ENCODE measurements around the gene SEMA6A. TPM values are rescaled to one million over a fixed set of nuclear protein-coding genes. Genes with fewer than 3 reads are reported as not detected.

Gene SEMA6A
- total RNA-seq, 1 donor from 2014 or later = 84.2 TPM

- no peak for TF ChIP-seq CTCF (conservative IDR thresholded peaks at IDR 0.05)
- no peak overlapping the region for H3K4me3 Mint-ChIP-seq
- no peaks in the 10 kb centered on the region for H3K27me3 Mint-ChIP-seq
- H3K9me3 Mint-ChIP-seq = no peaks in the 10 kb centered on the region
- no peaks in the 10 kb centered on the region for H3K36me3 Mint-ChIP-seq
- no peaks in the 10 kb centered on the region for H3K4me1 Mint-ChIP-seq (ENCODE audit: unreplicated experiment)
- DNase-seq (ENCODE audit: extremely low spot score, unreplicated experiment) = no peak
- no peak overlapping the region for H3K27ac Mint-ChIP-seq
Observed at GRCh38 chr5:116411101-116411571, 163.5 kb downstream of the SEMA6A start.

- Mint-ChIP-seq H3K27ac (no peak overlapping the region), H3K9me3 (no peaks in the 10 kb centered on the region), H3K27me3 (no peaks in the 10 kb centered on the region), H3K4me1 (ENCODE audit: unreplicated experiment) (no peaks in the 10 kb centered on the region), H3K36me3 (no peaks in the 10 kb centered on the region), H3K4me3 (no peak overlapping the region)
- no peak for DNase-seq (ENCODE audit: extremely low spot score, unreplicated experiment)
- no peak for TF ChIP-seq CTCF (conservative IDR thresholded peaks at IDR 0.05)
Observed at GRCh38 chr5:116410336-116410890, 164.2 kb downstream of the SEMA6A start.

- no peak for DNase-seq (ENCODE audit: extremely low spot score, unreplicated experiment)
- H3K4me3 Mint-ChIP-seq = no peak overlapping the region
- no peaks in the 10 kb centered on the region for H3K36me3 Mint-ChIP-seq
- no peak overlapping the region for H3K27ac Mint-ChIP-seq
- H3K27me3 Mint-ChIP-seq = no peaks in the 10 kb centered on the region
- TF ChIP-seq CTCF (conservative IDR thresholded peaks at IDR 0.05) = no peak
- no peaks in the 10 kb centered on the region for H3K9me3 Mint-ChIP-seq
- no peaks in the 10 kb centered on the region for H3K4me1 Mint-ChIP-seq (ENCODE audit: unreplicated experiment)
Observed at GRCh38 chr5:116409591-116410296, 164.9 kb downstream of the SEMA6A start.

GRCh38 chr5:116406306-116407041 lies 168.1 kb downstream of the SEMA6A start:
- Mint-ChIP-seq H3K27me3 (no peaks in the 10 kb centered on the region), H3K9me3 (no peaks in the 10 kb centered on the region), H3K4me3 (no peak overlapping the region), H3K27ac (no peak overlapping the region), H3K36me3 (no peaks in the 10 kb centered on the region), H3K4me1 (ENCODE audit: unreplicated experiment) (peaks cover 20% of the 10 kb centered on the region)
- TF ChIP-seq CTCF (conservative IDR thresholded peaks at IDR 0.05) = no peak
- DNase-seq (ENCODE audit: extremely low spot score, unreplicated experiment) = no peak

- Mint-ChIP-seq H3K27me3 (no peaks in the 10 kb centered on the region), H3K4me3 (no peak overlapping the region), H3K27ac (no peak overlapping the region), H3K9me3 (no peaks in the 10 kb centered on the region), H3K4me1 (ENCODE audit: unreplicated experiment) (peaks cover 25% of the 10 kb centered on the region), H3K36me3 (no peaks in the 10 kb centered on the region)
- no peak for DNase-seq (ENCODE audit: extremely low spot score, unreplicated experiment)
- TF ChIP-seq CTCF (conservative IDR thresholded peaks at IDR 0.05) = no peak
Observed at GRCh38 chr5:116404792-116405191, 169.8 kb downstream of the SEMA6A start.

Measured in type B pancreatic cell (in vitro differentiated cells).